ENCODE measurements around the gene SLC2A5.

The SLC2A5 gene

DNA sequence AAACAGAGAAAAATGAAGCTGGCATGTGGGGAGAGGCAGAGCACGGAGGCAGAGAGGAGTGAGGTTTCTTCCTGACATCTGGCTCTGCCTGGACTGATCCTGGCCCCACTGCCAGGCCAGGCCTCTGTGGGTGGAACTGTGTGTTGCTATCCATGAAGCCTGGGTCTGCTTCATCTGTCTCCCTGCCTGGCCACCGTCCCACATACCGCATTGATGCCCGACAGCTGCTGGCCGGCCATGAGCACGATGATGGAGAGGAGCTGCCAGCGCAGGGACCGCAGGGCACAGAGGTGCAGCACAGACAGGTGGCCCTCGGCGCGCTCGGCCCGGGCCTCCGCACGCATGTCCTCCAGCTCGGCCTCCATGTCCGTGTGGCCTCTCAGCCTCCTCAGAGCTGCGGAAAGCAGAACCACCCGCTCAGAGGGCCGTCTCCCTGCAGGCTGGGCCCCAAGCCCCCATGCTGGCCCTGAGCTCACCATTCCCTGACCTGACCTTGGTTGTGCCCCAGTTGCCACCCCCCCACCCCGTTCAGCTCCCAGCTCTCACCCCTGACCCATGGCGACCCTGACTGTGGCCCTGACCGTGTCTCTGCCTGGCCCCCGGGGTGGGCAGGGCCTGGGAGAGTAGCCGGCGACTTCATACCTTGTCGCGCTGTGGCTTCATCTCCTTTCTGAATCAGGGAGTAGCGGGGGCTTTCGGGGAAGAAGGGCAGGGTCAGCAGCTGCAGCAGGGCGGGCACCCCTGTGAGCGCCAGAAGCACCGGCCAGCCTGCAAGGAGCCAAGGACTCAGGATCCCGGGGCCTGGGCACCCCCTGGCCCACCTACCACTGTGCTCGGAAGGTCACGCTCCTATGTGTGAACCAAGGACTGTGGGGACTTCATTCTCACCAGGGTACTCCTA is 54.7 kb downstream of the SLC2A5 start:
- Histone ChIP-seq H3K9me3 (ENCODE audit: insufficient read depth, low read length, severe bottlenecking) (no peaks in the 10 kb centered on the region), H3K4me2 (ENCODE audit: insufficient read depth, low read length) (no peak overlapping the region), H3K9ac (ENCODE audit: low read depth, low read length) (no peak overlapping the region), H3K4me1 (ENCODE audit: insufficient read depth, low read length) (peaks cover 3% of the 10 kb centered on the region; the same call in 1 of the 2 replicates), H4K20me1 (ENCODE audit: insufficient read depth, low read length) (no peaks in the 10 kb centered on the region), H3K27me3 (ENCODE audit: insufficient read depth, low read length, poor library complexity) (no peaks in the 10 kb centered on the region), H2AFZ (ENCODE audit: low read depth, low read length) (no peak overlapping the region), H3K4me3 (ENCODE audit: low read depth in 1 of 2, low read length in 2 of 2) (no peak overlapping the region), H3K79me2 (ENCODE audit: insufficient read depth, low read length) (no peaks in the 10 kb centered on the region), H3K36me3 (ENCODE audit: insufficient read depth, low read length) (no peaks in the 10 kb centered on the region), H3K27ac (ENCODE audit: low read length) (no peak overlapping the region)
- no peak for DNase-seq
- ATAC-seq (ENCODE audit: insufficient read depth, low read depth), result no peak
- TF ChIP-seq EZH2 (IDR thresholded peaks at IDR 0.05; ENCODE audit: borderline replicate concordance, low read depth, low read length, severe bottlenecking), result no peak
- TF ChIP-seq, protein P1, sequence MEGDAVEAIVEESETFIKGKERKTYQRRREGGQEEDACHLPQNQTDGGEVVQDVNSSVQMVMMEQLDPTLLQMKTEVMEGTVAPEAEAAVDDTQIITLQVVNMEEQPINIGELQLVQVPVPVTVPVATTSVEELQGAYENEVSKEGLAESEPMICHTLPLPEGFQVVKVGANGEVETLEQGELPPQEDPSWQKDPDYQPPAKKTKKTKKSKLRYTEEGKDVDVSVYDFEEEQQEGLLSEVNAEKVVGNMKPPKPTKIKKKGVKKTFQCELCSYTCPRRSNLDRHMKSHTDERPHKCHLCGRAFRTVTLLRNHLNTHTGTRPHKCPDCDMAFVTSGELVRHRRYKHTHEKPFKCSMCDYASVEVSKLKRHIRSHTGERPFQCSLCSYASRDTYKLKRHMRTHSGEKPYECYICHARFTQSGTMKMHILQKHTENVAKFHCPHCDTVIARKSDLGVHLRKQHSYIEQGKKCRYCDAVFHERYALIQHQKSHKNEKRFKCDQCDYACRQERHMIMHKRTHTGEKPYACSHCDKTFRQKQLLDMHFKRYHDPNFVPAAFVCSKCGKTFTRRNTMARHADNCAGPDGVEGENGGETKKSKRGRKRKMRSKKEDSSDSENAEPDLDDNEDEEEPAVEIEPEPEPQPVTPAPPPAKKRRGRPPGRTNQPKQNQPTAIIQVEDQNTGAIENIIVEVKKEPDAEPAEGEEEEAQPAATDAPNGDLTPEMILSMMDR (IDR thresholded peaks at IDR 0.05; ENCODE audit: borderline replicate concordance, extremely low read depth, low read length, poor library complexity, severe bottlenecking), result no peak

DNA sequence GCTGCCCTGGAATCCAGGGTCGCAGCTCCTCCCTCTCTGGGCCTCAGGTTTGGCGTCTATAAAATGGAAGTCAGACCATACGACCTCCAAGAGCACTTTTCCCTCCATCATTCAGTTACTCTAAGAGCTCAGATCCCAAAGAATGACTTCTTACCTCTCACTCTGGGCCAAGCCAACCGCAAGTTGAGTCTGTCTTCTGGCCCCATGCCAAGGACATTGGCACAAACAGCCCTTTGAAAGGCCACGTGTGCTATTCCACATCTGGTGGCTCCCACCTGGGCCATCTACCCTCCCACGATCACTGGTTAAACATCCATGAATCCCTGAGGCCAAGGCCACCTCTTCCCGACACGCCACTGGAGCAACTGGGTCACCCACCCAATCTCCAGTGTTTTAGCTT is 55.6 kb downstream of the SLC2A5 start:
- no peak for TF ChIP-seq EZH2 (IDR thresholded peaks at IDR 0.05; ENCODE audit: borderline replicate concordance, low read depth, low read length, severe bottlenecking)
- Histone ChIP-seq H3K79me2 (ENCODE audit: insufficient read depth, low read length) (no peaks in the 10 kb centered on the region), H3K27ac (ENCODE audit: low read length) (no peak overlapping the region), H3K4me1 (ENCODE audit: insufficient read depth, low read length) (peaks cover 3% of the 10 kb centered on the region; the same call in 1 of the 2 replicates), H3K36me3 (ENCODE audit: insufficient read depth, low read length) (no peaks in the 10 kb centered on the region), H3K9me3 (ENCODE audit: insufficient read depth, low read length, severe bottlenecking) (no peaks in the 10 kb centered on the region), H3K9ac (ENCODE audit: low read depth, low read length) (no peak overlapping the region), H4K20me1 (ENCODE audit: insufficient read depth, low read length) (no peaks in the 10 kb centered on the region), H3K4me2 (ENCODE audit: insufficient read depth, low read length) (no peak overlapping the region), H2AFZ (ENCODE audit: low read depth, low read length) (no peak overlapping the region), H3K27me3 (ENCODE audit: insufficient read depth, low read length, poor library complexity) (no peaks in the 10 kb centered on the region), H3K4me3 (ENCODE audit: low read depth in 1 of 2, low read length in 2 of 2) (no peak overlapping the region)
- ATAC-seq (ENCODE audit: insufficient read depth, low read depth) (no peak), DNase-seq (no peak)

DNA sequence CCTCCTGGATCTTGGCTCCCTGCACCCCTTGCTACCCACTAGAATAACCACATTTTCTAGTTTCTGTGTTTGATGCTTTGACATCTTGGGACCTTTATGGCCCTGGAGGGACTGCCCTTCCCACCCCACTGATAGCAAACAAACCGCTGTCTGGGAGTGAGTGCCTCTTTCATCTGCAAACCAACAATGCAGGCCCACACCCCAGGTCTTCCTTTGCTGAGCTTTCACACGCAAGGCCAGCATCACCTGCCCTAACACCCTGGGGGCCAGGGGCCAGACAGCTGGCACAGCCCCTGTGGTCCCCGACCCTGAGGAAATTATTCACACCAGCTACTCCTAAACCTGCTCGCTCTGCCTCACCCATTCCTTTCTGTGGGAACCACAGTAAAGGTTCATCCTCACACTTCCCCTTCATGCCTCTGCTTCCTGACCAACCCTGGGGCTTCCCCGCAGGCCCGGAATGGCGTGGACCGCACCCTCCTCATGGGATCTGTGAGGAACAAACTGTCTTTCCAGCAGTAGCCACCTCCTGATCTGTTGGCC is 58.6 kb downstream of the SLC2A5 start:
- DNase-seq (no peak), ATAC-seq (ENCODE audit: insufficient read depth, low read depth) (no peak)
- Histone ChIP-seq H4K20me1 (ENCODE audit: insufficient read depth, low read length) (no peaks in the 10 kb centered on the region), H3K4me3 (ENCODE audit: low read depth in 1 of 2, low read length in 2 of 2) (no peak overlapping the region), H3K4me1 (ENCODE audit: insufficient read depth, low read length) (peaks cover 3% of the 10 kb centered on the region; the same call in 1 of the 2 replicates), H3K4me2 (ENCODE audit: insufficient read depth, low read length) (no peak overlapping the region), H3K79me2 (ENCODE audit: insufficient read depth, low read length) (no peaks in the 10 kb centered on the region), H3K9ac (ENCODE audit: low read depth, low read length) (no peak overlapping the region), H2AFZ (ENCODE audit: low read depth, low read length) (no peak overlapping the region), H3K9me3 (ENCODE audit: insufficient read depth, low read length, severe bottlenecking) (no peaks in the 10 kb centered on the region), H3K27ac (ENCODE audit: low read length) (no peak overlapping the region), H3K36me3 (ENCODE audit: insufficient read depth, low read length) (no peaks in the 10 kb centered on the region), H3K27me3 (ENCODE audit: insufficient read depth, low read length, poor library complexity) (no peaks in the 10 kb centered on the region)
- TF ChIP-seq, protein P1 (IDR thresholded peaks at IDR 0.05; ENCODE audit: borderline replicate concordance, extremely low read depth, low read length, poor library complexity, severe bottlenecking), result no peak
- no peak for TF ChIP-seq EZH2 (IDR thresholded peaks at IDR 0.05; ENCODE audit: borderline replicate concordance, low read depth, low read length, severe bottlenecking)
